ENCODE measurements around the gene MARK2.

DNA sequence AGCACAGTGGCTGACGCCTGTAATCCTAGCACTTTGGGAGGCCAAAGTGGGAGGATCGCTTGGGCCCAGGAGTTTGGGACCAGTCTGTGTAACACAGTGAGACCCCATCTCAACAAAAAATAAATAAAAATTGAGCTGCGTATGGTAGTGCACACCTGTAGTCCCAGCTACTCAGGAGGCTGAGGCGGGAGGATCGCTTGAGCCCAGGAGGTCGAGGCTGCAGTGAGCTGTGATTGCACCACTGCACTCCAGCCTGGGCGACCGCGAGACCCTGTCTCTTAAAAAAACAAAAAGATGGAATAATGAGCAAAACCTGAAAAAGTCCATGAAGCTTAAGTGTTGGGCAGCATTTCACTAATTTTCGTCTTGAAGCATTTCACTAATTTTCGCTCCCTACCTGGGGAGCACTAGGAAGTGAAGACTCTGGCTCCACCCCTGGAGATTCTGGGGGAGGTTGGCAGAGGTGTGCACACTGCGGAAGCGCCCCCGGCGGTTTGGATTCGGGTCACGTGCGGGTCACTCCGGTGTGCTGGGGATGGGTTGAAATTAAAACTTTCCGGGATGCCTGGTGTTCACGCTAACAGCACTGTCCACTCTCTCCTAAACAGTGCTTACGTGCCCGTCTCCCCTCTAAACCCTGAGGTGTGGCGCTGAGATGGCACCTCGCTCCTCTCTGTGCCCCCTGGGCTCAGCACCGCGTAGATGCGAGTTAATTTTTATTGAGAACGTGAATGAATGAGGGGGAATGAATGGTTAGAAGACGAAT, 99.0 kb downstream of the MARK2 start:
- TF ChIP-seq POLR2A (IDR thresholded peaks at IDR 0.05) (no peak), POLR2AphosphoS5 (IDR thresholded peaks at IDR 0.05) (no peak)
